Upper lobe of left lung (tissue), 6 donors: Measurements from ENCODE around the gene DEFB123. TPM values are rescaled to one million over a fixed set of nuclear protein-coding genes. Genes with fewer than 3 reads are reported as not detected.

ENCODE experiments used
- ATAC-seq, 2 donors: fragments of 200-7000 bp; cut with Tn5 transposase; one replicate each; pipeline ENCODE4 v1.9.1; 2022; ENCODE audit warnings: mild to moderate bottlenecking in 2 of 2, moderate library complexity in 2 of 2; ENCODE audit not compliant: low FRiP score in 2 of 2
- DNase-seq, 2 donors: peaks; one replicate each; pipeline ENCODE4 v3.0.0-alpha.2; 2019 to 2020
- H3K27ac ChIP-seq, 4 donors: fragments of 200-600 bp; sonication (generic); one replicate each; pipeline ENCODE4 v1.5.1; 2016 to 2019
- H3K27me3 ChIP-seq, 4 donors: fragments of 200-600 bp; sonication (generic); one replicate each; pipeline ENCODE4 v1.5.1; 2017 to 2019
- H3K36me3 ChIP-seq, 4 donors: fragments of 200-600 bp; sonication (generic); one replicate each; pipeline ENCODE4 v1.5.1; 2016 to 2019
- H3K4me1 ChIP-seq, 4 donors: fragments of 200-600 bp; sonication (generic); one replicate each; pipeline ENCODE4 v1.5.1; 2018 to 2019
- H3K4me3 ChIP-seq, 4 donors: fragments of 200-600 bp; sonication (generic); one replicate each; pipeline ENCODE4 v1.5.1; 2017 to 2019; ENCODE audit warnings: mild to moderate bottlenecking in 2 of 4, moderate library complexity in 1 of 4
- H3K9me3 ChIP-seq, 4 donors: fragments of 200-600 bp; sonication (generic); one replicate each; pipeline ENCODE4 v1.5.1; 2018 to 2019
- EP300 ChIP-seq, 4 donors: sonication (generic); formaldehyde crosslinking; IDR thresholded peaks; one replicate each; pipeline ENCODE4 v1.5.1; 2017; ENCODE audit warnings: antibody characterized with exemption in 4 of 4, control low read depth in 2 of 4
- POLR2A ChIP-seq, 4 donors: fragments of 450-650 bp; IDR thresholded peaks; one replicate each; pipeline ENCODE4 v1.5.1; 2016 to 2017; ENCODE audit warnings: antibody characterized with exemption in 4 of 4, mild to moderate bottlenecking in 2 of 4
- POLR2AphosphoS5 ChIP-seq, 2 donors: sonication (generic); formaldehyde crosslinking; IDR thresholded peaks; one replicate each; pipeline ENCODE4 v1.5.1; 2017; ENCODE audit warnings: antibody characterized with exemption in 2 of 2
- WGBS, 2 donors: methylation state at CpG; one replicate each; pipeline ENCODE4 v1.1.5; 2017 to 2018; 5-methylcytosine and 5-hydroxymethylcytosine counted together
- total RNA-seq, 6 donors: library from RNA; depleted of rRNA in 4 of 6; stranded (reverse); fragments of >200 nt in 4 of 6; gene quantifications; one replicate each; pipeline versions ENCODE4 v1.1.0 to v1.2.1, GENCODE V29; 2016 to 2021
- TF ChIP-seq, protein P1 (sequence below), 6 experiments: fragments of 450-650 bp in 4 of 6; fragments of 200-600 bp in 2 of 6; sonication (generic) in 2 of 6; IDR thresholded peaks; one replicate each; pipeline ENCODE4 v1.5.1; 2016 to 2019; ENCODE audit warnings: antibody characterized with exemption in 6 of 6
- donor health status: DM: no; HTN: no; CAD: no; lungs with moderate emphysema.
- donor health status: DM: no; HTN: yes; CAD: no; lungs with severe emphysema.

The DEFB123 gene
- total RNA-seq, 6 donors from 2014 or later: not detected

DNA sequence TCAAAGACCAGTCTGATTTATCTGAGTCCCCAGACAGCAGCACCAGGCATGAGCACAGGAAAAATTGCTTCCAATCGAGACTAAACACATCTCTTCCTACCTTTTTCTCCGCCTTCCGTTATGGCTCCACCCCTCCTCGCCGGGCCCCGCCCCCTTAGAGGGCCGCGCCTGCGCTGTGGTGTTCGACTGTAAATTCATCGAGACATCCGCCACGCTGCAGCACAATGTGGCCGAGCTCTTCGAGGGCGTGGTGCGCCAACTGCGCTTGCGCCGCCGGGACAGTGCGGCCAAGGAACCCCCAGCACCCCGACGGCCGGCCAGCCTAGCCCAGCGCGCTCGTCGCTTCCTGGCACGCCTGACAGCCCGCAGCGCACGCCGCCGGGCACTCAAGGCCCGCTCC, 43.6 kb downstream of the DEFB123 start:
- Histone ChIP-seq H3K4me1 (peaks cover 0 to 7% (median 3%) of the 10 kb centered on the region in 4 donors), H3K27me3 (peaks cover 0 to 7% (median 3%) of the 10 kb centered on the region in 4 donors), H3K27ac (no peak overlapping the region), H3K36me3 (no peaks in the 10 kb centered on the region), H3K9me3 (peaks cover 0 to 4% (median 0%) of the 10 kb centered on the region in 4 donors), H3K4me3 (no peak overlapping the region)
- peak in 1 of 2 donors; percentile 41 for ATAC-seq
- TF ChIP-seq EP300 (IDR thresholded peaks at IDR 0.05): no peak
- TF ChIP-seq POLR2AphosphoS5 (IDR thresholded peaks at IDR 0.05): no peak
- TF ChIP-seq, protein P1, sequence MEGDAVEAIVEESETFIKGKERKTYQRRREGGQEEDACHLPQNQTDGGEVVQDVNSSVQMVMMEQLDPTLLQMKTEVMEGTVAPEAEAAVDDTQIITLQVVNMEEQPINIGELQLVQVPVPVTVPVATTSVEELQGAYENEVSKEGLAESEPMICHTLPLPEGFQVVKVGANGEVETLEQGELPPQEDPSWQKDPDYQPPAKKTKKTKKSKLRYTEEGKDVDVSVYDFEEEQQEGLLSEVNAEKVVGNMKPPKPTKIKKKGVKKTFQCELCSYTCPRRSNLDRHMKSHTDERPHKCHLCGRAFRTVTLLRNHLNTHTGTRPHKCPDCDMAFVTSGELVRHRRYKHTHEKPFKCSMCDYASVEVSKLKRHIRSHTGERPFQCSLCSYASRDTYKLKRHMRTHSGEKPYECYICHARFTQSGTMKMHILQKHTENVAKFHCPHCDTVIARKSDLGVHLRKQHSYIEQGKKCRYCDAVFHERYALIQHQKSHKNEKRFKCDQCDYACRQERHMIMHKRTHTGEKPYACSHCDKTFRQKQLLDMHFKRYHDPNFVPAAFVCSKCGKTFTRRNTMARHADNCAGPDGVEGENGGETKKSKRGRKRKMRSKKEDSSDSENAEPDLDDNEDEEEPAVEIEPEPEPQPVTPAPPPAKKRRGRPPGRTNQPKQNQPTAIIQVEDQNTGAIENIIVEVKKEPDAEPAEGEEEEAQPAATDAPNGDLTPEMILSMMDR (IDR thresholded peaks at IDR 0.05): no peak
- TF ChIP-seq POLR2A (IDR thresholded peaks at IDR 0.05): no peak
- DNase-seq: peak in 1 of 2 donors; percentile 86
- WGBS, 2 donors: 47 to 53% methylated on average over 35 to 36 of the region's 36 CpGs

DNA sequence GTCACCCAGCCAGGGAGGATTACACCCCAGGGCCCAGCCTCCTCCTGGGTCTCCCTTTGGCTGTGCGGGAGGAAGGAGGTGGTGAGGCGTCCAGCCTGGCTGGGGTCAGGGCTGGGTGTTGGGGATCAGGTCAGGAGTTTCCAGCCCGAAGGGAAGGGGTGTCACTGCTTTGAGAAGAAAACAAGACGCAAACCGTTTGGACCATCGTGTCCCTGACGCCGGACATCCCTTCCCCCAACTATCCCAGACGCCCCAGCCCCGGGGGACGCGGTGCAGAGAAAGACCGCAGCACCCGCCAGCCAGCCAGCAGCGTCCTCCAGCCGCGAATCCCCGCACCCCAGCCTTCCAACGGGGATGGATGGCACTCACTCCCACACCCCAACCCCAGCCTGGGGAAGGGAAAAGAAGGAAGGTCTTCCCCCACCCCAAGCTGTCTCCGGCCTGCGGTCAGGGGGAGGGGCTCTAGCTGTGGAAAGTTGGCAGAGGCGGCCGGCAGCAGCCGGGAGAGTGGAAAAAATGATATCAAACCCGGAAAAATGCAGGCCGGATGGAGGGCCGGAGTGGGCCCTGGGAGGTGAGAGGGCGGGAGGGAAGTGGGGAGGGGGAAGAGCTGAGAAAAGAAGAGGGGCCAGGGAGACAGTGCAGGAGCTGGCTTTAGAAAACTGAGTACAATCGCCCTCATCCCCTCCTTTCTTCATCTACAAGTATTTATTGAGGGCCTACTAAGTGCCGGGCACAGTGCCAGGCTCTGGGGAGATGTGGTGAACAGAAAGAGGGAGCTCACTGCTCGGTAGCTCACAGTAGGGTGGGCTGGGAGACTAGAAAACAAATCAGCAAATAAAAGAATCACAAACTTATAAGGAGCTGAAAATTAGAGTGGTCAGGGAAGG, 45.3 kb downstream of the DEFB123 start:
- H3K9me3 ChIP-seq: peaks cover 0 to 4% (median 0%) of the 10 kb centered on the region in 4 donors
- peaks cover 0 to 7% (median 3%) of the 10 kb centered on the region in 4 donors for H3K4me1 ChIP-seq
- peak overlapping the region; percentile 62 to 80 (median 67) for H3K27ac ChIP-seq
- TF ChIP-seq POLR2A (IDR thresholded peaks at IDR 0.05) (no peak), EP300 (IDR thresholded peaks at IDR 0.05) (peak in 1 of 4 donors; percentile 13), POLR2AphosphoS5 (IDR thresholded peaks at IDR 0.05) (peak; percentile 13 to 40)
- TF ChIP-seq, protein P1 (IDR thresholded peaks at IDR 0.05): no peak
- H3K36me3 ChIP-seq: no peaks in the 10 kb centered on the region
- DNase-seq (peak in 1 of 2 donors; percentile 80), ATAC-seq (peak; percentile 82 to 90)
- WGBS, 2 donors: 9 to 27% methylated on average over 17 to 30 of the region's 31 CpGs
- peaks cover 0 to 7% (median 3%) of the 10 kb centered on the region in 4 donors for H3K27me3 ChIP-seq
- peak overlapping the region in 2 of 4 donors; percentile 23 to 29 for H3K4me3 ChIP-seq

DNA sequence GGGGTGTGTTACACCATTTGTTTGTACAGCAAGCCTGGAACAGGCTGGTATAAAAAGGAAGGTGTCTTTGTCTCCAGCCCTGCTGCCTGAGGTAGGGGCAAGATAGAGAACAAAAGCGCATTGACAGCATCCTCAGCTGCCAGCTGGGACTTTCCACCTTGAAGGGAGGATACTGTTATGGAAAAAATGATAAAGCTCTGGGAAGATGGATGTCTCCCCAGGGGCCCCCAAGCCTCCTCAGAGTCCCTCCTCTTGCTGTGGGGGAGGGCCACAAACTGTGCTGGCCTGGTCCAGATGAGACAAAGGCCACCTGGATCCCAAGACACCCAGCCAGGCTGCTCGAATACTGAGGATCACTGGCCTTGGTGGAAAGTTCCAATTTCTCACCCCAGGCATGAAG, 47.7 kb downstream of the DEFB123 start:
- no peak overlapping the region for H3K4me3 ChIP-seq
- peaks cover 0 to 7% (median 3%) of the 10 kb centered on the region in 4 donors for H3K4me1 ChIP-seq
- no peak for ATAC-seq
- no peak for DNase-seq
- 86 to 91% methylated on average over 1 to 2 of the region's 2 CpGs for WGBS, 2 donors
- peaks cover 0 to 4% (median 0%) of the 10 kb centered on the region in 4 donors for H3K9me3 ChIP-seq
- no peaks in the 10 kb centered on the region for H3K36me3 ChIP-seq
- TF ChIP-seq EP300 (IDR thresholded peaks at IDR 0.05): no peak
- no peak for TF ChIP-seq POLR2AphosphoS5 (IDR thresholded peaks at IDR 0.05)
- TF ChIP-seq, protein P1 (IDR thresholded peaks at IDR 0.05): no peak
- no peak for TF ChIP-seq POLR2A (IDR thresholded peaks at IDR 0.05)
- H3K27me3 ChIP-seq: peaks cover 0 to 7% (median 3%) of the 10 kb centered on the region in 4 donors
- no peak overlapping the region for H3K27ac ChIP-seq

DNA sequence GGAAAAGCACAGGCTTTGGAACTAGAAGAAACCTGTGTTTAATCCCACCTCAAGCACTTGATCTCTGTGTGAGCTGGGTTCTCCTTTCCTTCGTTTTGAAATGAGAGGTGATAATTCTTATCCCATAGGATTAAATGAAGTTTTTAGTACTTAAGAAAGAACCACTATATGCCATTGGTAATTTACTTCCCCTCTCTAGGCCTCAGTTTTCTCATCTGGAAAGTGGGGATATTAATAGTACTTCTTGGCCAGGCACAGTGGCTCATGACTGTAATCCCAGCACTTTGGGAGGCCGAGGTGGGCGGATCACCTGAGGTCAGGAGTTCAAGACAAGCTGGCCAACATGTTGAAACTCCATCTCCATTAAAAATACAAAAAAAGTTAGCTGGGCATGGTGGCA, 48.7 kb downstream of the DEFB123 start:
- TF ChIP-seq POLR2AphosphoS5 (IDR thresholded peaks at IDR 0.05): no peak
- TF ChIP-seq, protein P1 (IDR thresholded peaks at IDR 0.05): no peak
- TF ChIP-seq POLR2A (IDR thresholded peaks at IDR 0.05): no peak
- no peak for TF ChIP-seq EP300 (IDR thresholded peaks at IDR 0.05)
- DNase-seq (no peak), ATAC-seq (no peak)
- H3K36me3 ChIP-seq: no peaks in the 10 kb centered on the region
- peaks cover 0 to 6% (median 2%) of the 10 kb centered on the region in 4 donors for H3K27me3 ChIP-seq
- H3K9me3 ChIP-seq: peaks cover 0 to 3% (median 0%) of the 10 kb centered on the region in 4 donors
- 78 to 88% methylated on average over 3 of the region's 3 CpGs for WGBS, 2 donors
- no peak overlapping the region for H3K27ac ChIP-seq
- H3K4me3 ChIP-seq: no peak overlapping the region
- H3K4me1 ChIP-seq: peaks cover 0 to 7% (median 3%) of the 10 kb centered on the region in 4 donors
